NCI-H748 (cell line): Measurements from ENCODE around the gene CARM1.
"Not testable (repeated sequence)": the region's sequence is repeated elsewhere in the genome, so short reads cannot be mapped to it uniquely, and the experiment has no call there.

Source experiments
- DNase-seq: peaks from one replicate; lab custom pipeline; 2025; ENCODE audit not compliant: unreplicated experiment; lab: John Stamatoyannopoulos, UW

CARM1 gene

DNA sequence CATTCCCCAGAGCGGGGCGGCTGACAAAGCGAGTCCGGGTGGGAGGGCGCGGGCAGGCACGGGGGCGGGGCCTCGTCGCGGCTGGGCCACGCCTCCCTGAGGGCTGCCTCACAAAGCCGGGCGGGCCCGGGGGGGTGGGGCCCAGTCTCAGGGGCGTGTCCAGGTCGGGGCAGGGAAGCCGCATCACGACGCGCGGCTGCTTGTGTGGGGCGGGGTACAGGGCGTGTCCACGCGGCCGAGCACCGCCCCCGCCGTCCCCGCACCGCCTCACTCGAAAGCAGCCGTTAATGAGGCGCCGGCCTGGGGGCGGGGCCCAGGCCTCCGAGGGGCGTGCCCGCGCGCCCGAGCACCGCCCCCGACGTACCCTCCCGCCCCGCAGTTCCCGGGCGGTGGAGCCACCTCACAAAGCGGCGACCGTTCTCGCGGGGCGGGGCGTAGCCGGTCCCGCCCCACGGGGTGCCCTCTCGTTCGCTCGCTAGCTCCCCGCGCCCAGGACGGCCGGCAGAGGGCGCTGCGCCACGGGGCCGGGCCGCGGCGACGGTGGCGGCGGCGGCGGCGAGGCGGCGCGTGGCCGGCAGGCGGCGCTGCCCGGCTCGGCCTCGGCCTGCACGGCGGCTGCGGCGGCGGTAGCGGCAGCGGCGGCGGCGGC lies at the start of gene CARM1:
TSS of gene CARM1 (plus strand) at position 599 of the 649 bp plus-strand sequence. CDS start 150 bp downstream, outside the sequence.
- peak; percentile 95 for DNase-seq

DNA sequence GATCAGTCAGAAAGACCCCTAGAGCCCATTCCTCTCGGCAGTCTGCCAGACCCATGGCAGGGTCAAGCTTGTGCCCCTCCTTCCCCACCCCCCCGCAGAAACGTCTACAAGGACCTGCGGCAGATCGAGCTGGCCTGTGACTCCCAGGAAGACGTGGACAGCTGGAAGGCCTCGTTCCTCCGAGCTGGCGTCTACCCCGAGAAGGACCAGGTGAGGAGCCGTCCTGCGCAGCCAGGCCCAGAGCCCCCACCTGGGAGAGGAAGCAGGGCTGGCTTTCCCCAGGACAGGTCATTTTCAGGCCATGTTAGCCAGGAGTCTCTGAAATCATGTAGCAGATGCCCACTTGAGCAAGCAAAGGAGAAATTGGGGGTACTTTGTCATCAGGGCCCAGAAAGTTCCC lies 47.7 kb upstream of the CARM1 start:
- DNase-seq, result no peak

DNA sequence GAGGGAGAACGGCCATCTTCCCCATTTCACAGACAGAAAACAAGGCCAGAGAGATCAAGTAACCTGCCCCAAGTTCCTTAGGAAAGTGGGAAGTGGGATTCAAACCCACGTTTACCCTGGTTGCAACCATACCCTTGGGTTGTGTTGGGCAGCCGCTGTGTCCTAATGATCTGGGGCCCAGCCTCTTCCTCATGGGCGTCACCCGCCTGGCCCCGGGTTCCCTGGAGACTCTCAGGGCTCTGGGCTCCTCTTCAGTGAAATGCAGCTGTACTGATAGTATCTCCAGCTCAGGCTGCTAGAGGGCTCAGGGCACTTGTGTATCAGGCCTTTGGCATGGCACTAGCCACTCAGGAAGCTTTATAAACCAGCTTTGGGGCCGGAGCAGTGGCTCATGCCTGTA lies 45.1 kb upstream of the CARM1 start:
- DNase-seq, result no peak

DNA sequence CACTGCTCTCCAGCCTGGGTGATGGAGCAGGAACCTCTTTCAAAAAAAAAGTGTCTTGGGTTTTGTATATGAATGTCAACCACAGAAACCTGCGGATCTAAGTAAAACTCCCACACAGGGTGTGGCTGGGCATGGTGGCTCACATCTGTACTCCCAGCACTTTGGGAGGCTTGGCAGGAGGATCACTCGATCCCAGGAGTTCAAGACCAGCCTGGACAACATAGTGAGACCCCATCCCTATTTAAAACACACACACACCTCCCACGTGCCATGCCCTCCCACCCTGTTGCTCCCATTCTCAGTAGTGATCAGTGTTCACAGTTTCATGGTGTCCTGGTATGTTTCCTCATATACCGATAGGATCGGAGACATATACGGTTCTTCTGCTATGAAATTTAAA lies 44.5 kb upstream of the CARM1 start:
- no peak for DNase-seq

DNA sequence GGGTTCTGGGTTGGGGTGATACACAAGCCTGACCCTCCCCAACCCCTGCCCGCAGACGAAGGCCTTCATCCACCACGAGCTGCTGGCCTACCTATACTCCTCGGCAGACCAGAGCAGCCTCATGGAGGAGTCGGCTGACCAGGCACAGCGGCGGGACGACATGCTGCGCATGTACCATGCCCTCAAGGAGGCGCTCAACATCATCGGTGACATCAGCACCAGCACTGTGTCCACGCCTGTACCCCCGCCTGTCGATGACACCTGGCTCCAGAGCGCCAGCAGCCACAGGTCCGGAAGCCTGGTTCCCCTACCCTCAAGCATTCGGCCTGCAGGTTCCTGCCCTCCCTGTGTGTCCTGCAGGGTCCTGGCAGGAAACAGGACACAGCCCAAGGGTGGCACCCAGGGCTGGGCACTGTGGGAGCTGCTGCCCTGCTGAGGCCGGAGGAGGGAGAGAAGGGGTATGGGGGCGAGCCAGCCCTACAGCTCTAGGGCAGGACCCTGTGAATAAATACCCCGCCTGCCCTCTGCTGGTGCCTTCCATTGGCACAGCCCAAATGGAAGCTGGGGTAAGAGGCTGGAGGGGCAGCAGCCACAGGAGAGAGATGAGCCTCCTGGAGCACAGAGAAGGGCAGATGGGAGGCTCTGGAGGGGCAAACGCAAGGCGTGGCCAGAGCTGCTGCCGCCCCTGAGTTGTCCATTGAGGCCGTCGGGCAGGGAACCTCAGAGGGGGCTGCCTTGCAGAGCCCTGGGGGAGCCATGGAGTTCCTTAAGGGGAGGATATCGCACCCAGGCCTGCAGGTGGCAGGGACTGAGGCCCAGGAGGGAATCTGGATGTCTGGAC lies 42.2 kb upstream of the CARM1 start:
- no peak for DNase-seq

DNA sequence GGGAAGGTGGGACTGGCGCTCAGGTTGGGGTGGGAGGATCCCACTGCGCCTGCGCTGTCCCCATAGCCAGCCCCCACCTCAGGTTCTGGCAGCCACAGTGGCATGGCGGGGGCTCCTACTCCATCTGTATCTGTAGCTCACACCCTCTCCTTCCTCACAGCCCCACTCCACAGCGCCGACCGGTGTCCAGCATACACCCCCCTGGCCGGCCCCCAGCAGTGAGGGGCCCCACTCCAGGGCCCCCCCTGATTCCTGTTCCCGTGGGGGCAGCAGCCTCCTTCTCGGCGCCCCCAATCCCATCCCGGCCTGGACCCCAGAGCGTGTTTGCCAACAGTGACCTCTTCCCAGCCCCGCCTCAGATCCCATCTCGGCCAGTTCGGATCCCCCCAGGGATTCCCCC lies 41.4 kb upstream of the CARM1 start:
- DNase-seq, result no peak

DNA sequence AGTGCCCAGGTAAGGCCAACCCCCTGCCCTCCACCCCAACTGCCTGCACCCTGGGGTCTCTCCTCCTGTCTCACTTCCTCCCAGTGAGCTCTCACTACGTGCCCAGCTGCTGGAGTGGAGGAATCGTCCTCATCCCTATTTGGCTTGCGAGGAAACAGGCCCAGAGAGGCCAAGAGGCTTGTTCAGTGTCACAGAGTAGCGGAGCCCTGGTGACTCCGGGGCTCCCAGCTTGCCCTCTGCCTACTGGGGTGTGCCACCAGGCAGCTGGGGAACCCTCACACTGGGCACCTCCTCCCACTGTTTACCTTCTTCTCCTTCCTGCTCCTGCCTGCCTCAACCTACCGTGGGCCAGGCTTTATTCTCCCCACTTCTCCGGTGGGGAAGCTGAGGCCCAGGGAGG lies 41.0 kb upstream of the CARM1 start:
- DNase-seq, result no peak

DNA sequence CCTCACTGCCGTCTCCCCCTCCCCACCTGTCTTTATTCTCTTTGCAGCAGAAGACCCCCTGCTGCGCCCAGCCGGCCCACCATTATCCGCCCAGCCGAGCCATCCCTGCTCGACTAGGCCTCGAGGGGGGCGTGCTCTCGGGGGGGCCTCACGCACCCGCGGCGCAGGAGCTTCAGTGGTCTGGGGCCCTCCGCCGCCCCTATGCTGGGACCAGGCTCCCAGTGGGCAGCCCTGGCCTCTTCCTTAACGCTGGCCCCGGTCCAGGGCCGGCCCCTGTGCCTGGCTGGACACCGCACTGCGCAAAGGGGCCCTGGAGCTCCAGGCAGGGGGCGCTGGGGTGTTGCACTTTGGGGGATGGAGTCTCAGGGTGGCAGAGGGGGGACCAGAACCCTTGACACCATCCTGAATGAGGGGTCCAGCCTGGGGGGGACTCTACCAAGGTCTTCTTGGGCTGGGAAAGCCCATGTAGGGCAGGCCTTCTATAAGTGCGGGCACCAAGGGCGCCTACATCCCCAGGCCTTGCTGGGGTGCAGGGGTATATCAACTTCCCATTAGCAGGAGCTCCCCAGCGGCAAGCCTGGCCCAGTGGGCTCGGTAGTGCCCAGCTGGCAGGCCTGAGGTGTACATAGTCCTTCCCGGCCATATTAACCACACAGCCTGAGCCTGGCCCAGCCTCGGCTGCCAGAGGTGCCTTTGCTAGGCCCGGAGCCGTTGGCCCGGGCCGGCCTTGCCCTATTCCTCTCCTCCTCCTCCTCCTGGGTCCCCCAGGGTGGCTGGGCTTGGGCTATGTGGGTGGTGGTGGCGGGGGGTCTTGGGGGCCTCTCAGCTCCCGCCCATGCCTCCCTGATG lies 40.2 kb upstream of the CARM1 start:
- DNase-seq, result no peak

DNA sequence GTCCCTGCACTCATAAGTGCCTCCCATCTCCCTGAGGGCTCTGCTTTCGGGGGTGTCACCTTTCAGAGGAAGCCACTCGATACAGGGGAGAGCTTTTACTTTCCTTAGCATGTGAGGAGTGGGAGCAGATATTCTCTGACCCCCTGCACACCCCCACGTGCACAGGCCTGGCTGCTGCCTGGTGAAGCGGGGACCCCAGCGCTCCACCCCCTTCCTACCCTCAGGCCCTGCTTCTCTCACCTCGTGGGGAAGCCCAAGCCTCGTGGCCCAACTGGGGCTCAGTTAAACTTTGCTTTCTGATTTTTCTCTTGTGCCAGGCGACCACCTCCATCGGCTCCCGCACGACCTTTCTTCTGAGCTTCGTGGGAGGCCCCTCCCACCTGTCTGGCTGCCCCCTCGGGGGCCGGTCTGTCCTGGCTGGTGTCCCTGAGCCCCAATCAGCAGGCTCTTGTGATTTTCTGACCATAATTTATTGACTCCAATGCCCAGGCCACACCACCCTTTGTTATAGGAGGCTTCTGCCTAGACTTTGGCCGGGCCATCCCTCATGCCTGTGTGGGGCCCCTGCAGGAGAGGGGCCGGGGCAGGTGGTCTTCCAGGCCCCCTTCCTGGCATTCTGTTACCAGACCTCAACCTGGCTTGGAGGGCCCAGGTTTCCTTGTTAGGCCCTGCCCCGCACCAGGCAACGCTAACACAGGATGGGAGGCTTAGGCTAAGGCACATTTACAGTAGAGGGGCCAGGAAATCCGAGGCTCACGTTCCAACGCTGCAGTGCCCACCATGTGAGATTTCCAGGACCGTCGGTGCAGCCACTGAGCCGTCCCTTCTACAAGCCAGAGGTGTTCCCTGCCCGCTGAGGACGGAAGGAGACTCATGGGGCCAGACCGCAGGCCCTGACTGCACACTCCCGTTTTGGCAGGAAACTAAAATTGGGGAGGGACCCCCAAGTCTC lies 39.1 kb upstream of the CARM1 start:
- DNase-seq, result no peak

DNA sequence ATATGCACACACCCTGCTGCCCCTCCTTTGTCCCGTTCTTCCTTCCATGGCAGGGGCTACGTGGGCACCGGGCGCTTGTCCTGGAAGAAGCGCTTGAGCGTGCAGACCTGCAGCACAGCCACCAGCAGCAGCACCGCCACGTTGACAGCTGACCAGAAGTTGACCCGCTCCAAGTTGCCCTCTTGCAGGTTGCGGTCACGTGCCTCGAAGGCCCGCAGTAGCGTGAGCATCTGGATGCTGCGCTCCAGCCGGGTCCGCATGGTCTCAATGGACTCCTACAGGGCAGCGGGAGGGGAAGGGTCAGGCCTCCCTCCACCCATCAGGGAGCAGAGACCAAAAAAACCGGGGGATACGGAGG lies 38.4 kb upstream of the CARM1 start:
- DNase-seq, result no peak

DNA sequence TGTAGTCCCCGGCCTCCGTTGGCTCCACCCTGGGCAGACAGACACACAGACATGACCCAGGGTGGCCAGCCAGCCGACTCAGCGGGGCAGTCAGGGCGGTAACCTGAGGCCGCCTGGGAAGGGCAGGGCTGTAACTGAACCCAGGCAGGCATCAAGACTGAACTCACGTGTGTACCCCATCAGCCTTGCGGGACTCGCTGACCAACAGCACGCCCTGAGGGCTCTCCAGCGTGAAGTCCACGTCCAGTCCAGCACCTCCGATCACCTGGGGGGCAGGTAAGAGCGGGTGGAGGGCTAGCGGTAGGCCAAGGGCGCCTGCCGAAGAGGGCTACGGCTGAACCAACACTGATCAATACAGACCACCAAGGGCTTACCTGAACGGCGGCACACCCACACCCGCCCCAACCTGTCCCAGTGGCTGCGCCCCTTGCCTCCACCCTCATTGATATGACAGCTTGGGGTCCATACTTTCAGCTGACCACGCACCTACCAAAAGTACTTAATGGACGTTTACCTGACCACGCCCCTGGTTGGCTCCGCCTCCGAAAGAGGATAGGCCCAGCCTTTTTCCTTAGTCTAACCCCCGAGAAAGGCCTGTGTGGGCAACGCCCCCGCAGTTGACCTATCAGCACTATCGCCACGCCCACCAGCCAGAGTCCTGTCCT lies 36.1 kb upstream of the CARM1 start:
- DNase-seq, result peak; percentile 99

DNA sequence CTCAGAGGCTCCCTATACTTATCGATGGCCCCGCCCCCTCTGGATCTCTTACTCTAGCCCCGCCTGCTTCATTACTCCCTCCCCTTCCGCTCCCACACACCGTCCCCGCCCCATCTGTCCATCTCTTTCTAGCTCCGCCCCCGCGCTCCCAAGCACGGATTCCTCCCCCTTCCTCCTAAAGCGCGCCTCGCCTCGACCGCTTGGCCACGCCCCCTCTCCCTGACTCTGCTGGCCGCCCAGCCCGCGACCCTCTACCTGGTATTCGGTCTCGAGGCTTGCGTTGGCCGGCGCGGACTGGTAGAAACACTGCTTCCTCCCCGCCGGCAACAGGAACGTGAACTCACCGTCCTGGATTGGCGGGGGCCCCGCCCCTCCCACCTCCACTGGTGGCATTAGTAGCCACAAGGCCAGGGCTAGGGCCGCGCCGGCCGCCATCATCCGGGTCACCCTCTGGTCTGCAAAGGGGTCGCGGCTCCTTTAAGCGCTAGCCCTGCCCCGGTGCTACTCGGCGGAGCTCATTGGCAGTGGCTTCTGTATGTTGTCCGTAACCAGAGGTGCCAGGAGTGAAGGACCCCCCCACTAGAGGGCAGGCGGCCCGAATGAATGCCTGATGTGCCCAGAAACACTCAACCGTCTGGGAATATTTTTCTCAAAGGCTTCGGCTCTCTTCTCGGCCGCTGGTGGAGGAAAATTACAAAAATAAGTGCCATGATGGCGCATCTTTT lies 35.4 kb upstream of the CARM1 start, which contains the start of gene TMED1:
TSS of gene TMED1 (minus strand) at position 459 of the 725 bp plus-strand sequence. CDS start at position 438, 21 bp downstream.
- DNase-seq, result peak; percentile 95

DNA sequence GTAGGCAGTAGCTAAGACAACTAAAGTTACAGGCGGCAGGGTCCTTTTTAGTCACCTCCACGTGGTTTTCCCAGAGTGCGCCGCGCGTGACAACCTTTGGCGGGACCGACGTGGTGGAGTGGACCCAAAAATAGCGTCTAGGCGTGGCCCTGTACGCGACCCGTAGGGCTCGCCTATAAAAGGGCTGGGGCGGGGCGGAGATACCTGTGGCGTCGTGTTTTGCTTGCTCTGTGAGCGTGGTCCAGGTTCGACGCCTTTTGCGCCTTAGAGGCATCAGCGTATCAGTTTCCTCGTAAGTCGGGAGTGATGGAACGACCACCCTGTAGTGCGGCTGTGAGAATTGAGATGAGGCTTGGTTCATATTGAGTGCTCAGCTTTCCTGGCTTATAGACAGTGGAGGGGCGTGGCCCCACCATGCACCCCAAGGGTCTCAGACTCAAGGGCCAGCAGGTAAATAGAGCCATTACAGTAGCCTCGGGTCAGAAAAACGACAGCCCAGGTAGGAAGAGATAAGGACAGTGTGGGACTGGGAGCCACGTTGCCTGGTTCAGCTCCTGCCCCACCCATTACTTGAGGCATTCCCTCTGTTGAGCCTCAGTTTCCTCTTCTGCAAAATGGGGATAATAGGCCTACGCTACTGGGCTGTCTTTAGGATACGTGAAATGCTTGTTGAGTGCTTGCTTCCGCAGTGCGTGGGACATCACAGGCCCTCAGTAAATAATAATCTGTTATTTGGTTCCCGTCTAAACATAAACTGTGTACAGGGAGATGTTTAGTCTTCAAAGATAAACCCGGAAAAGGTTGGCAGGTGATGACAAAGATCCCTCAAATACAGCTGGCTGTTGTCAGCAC lies 34.6 kb upstream of the CARM1 start:
- DNase-seq, result peak; percentile 90

DNA sequence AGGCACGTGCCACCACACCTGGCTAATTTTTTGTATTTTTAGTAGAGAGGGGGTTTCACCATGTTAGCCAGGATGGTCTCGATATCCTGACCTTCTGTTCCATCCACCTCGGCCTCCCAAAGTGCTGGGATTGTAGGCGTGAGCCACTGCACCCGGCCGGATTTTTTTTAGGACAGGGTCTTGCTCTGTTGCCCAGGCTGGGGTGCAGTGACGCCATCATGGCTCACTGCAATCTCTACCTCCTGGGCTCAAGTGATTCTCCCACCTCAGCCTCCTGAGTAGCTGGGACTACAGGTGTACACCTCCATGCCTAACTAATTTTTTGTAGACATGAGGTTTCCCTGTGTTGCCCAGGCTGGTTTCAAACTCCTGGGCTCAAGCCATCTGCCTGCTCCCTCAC lies 33.7 kb upstream of the CARM1 start:
- not testable (repeated sequence) for DNase-seq

DNA sequence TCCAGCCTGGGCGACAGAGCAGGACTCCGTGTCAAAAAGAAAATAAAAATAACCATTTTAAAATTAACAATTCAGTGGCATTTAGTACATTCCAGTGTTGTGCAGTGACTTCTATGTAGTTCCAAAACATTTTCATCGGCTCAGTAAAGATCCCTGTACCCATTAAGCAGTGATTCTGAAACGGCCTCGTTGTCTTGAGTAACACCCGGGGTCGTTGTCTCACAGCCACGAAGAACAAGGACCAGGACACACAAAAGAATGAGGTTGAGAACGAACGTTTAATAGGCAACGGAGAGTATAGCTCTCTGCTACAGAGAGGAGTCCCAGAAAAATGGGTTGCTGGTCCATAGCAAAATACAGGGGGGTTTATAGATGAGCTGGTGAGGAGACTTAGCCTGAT lies 33.0 kb upstream of the CARM1 start:
- no peak for DNase-seq

DNA sequence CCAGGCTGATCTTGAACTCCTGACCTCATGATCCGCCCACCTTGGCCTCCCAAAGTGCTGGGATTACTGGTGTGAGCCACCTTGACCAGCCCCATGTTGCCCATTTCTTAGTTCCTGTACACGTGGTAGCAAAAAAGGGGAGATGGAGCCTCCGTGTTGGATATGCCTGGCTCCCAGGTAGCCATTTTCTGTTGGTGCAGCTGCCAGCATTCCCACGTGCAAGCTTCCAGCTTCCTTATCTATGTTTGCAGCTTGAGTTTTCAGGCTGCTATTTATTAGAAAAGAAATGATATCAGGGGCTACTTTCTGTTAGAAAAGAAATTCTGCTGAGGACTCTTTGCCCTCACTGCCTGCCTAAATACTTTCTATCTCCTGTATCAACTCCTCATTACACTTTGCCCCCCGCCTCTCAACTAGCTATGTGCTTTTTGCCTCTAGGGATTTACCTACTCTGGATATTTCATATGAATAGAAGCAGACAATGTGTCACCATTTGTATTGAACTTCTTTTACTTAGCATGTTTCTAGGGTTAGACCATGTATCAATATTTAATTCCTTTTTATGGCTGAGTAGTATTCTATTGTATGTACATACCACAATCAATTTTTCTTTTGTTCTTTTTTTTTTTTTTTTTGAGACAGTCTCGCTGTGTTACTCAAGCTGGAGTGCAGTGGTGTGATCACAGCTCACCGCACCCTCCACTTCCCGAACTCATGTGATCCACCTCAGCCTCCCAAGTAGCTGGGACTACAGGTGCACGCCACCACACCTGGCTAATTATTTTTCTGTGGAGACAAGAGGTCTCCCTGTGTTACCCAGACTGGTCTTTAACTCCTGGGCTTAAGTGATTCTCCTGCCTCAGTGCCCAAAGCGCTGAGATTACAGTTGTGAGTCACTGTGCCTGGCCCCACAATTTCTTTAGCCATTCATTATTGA lies 32.0 kb upstream of the CARM1 start:
- DNase-seq, result no peak

DNA sequence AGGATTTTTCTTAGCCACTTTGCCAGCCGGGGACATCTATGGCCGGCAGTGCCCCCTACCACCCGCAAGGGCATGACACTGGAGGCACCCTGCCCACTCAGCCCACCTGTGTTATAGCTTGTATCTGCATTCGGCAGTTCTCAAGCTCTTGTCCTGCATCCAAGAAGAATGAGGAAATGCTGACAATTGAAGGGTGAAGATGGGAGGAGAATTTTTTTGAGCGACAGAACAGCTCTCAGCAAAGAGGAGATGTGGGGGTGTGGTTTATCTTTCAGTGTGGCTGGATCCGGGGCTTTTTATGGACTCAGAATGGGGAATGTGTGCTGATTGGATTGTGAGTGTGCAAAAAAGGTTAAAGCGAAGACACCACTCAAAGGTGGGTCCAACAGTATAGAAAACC lies 28.6 kb upstream of the CARM1 start:
- no peak for DNase-seq
